Measurements from ENCODE around the gene TLR10. TPM values are rescaled to one million over a fixed set of nuclear protein-coding genes. Genes with fewer than 3 reads are reported as not detected.

TLR10 gene
- total and polyA plus RNA-seq, 2 of the 13 experiments (the other 11 are each of a cell fraction or from before 2014, with no cell fraction given), result not detected

DNA sequence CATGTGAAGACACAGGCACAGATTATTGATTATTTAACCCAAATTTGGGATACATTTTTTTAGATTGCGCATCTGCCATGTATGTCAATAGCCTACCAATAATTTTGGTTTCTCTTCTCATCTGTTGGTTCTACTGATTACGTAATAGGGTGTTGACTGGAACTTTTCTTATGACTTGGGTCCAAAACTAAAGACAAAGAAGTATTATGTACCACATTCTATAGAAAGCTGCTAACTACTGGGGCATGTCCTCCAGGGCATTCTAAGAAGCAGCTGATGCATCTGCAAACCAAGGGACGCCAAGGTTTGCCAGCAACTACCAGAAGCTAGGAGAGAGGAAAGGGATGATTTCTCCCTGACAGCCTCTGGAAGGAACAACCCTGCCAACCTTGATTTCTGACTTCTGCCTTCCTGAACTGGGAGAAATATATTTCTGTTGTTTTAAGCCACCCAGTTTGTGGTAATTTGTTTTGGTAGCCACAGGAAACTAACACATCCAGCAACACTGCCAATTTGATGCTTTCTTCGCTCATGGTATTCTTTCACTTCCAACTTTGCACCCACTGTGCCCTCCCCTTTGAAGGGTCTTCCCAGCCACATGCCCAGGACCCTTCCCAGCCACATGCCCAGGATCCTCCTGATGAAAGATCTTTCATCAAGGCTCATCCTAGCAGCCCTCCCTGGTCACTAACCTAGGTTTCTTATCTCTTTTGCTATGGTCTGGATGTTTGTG, 37.7 kb upstream of the TLR10 start:
- TF ChIP-seq ATF7 (IDR thresholded peaks at IDR 0.05) (0 out of 2 replicates have a peak, but pooled peaks have one; percentile 11), ATF7 (CRISPR knock-in tag; IDR thresholded peaks at IDR 0.05) (no peak), CEBPB (IDR thresholded peaks at IDR 0.05; ENCODE audit: borderline replicate concordance, low read depth, low read length) (peak; percentile 49; the same call in 1 of the 2 replicates), ZNF24 (IDR thresholded peaks at IDR 0.05) (no peak)
- POLR2A ChIA-PET, result no interaction called here
- Histone ChIP-seq H3K27me3 (ENCODE audit: control insufficient read depth in 1 of 2, insufficient read depth in 2 of 2, low read length in 2 of 2) (no peaks in the 10 kb centered on the region), H3K36me3 (replicated peaks in 1 of 2; ENCODE audit: control insufficient read depth in 1 of 2, insufficient read depth in 2 of 2, low read length in 2 of 2) (no peaks in the 10 kb centered on the region), H3K79me2 (ENCODE audit: insufficient read depth, low read length) (no peaks in the 10 kb centered on the region), H3K9ac (ENCODE audit: insufficient read depth, low read depth, low read length) (no peak overlapping the region), H3K9me3 (ENCODE audit: low read length) (no peaks in the 10 kb centered on the region), H4K20me1 (ENCODE audit: insufficient read depth, low read length) (no peaks in the 10 kb centered on the region), H2AFZ (ENCODE audit: low read length) (no peak overlapping the region), H3K27ac (ENCODE audit: extremely low read length, insufficient read depth, low read length) (no peak overlapping the region), H3K4me2 (ENCODE audit: low read depth, low read length) (no peak overlapping the region), H3K4me1 (ENCODE audit: insufficient read depth, low read length) (no peaks in the 10 kb centered on the region; the same call in 1 of the 2 replicates), H3K4me3 (replicated peaks in 1 of 3; ENCODE audit: insufficient read depth in 1 of 3, low read depth in 2 of 3, low read length in 3 of 3) (no peak overlapping the region)
- no TSS peak for BruUV-seq (replicated peaks)
- in situ Hi-C loops (cut with HindIII; ENCODE audit: extremely low pct_ligation_motif_present, low pct_unique_long_range_greater_than_20kb), result no loop called here
- FAIRE-seq (no peak), DNase-seq (ENCODE audit: low spot score) (no peak), ATAC-seq (no peak)
- CTCF ChIA-PET (ENCODE audit: low intra/inter-chr PET ratio, low total read pairs), result interaction anchor here (1.1 kb wide), 1 partner anchor 61 kb away, joined by 3 read pairs; no protein-coding TSS in a partner anchor
- intact Hi-C loops (cut with micrococcal nuclease; ENCODE audit: unreplicated experiment), result no loop called here
- 34% methylated on average over 4 of the region's 4 CpGs for WGBS (ENCODE audit: low lambda C conversion rate)

DNA sequence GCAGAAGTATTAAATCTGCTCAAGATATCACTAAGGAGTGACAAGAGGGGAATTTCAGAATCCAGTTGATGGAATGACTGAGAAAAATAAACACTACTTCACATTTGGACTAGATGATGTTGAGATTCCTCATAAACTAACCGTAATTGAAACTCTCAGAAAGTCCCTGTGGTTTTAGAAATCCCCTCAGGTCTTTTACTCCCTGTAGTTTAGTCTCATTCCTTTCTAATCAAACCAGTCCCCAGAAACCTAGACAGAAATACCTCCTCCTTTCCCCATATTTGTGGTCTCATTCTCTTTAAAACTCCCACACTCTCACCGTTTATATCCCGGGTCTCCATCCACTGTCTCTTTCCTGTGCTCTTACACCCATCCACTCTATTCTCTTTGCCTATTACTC, 36.8 kb upstream of the TLR10 start:
- H3K4me3 ChIP-seq (replicated peaks in 1 of 3; ENCODE audit: insufficient read depth in 1 of 3, low read depth in 2 of 3, low read length in 3 of 3), result no peak overlapping the region
- intact Hi-C loops (cut with micrococcal nuclease; ENCODE audit: unreplicated experiment), result no loop called here
- H3K9me3 ChIP-seq (ENCODE audit: low read length), result no peaks in the 10 kb centered on the region
- no peaks in the 10 kb centered on the region for H3K27me3 ChIP-seq (ENCODE audit: control insufficient read depth in 1 of 2, insufficient read depth in 2 of 2, low read length in 2 of 2)
- BruUV-seq (replicated peaks), result no TSS peak
- H3K4me1 ChIP-seq (ENCODE audit: insufficient read depth, low read length), result no peaks in the 10 kb centered on the region; the same call in 1 of the 2 replicates
- no peak overlapping the region for H3K9ac ChIP-seq (ENCODE audit: insufficient read depth, low read depth, low read length)
- DNase-seq (ENCODE audit: low spot score) (no peak), ATAC-seq (no peak), FAIRE-seq (no peak)
- ChIA-PET POLR2A (no interaction called here), CTCF (ENCODE audit: low intra/inter-chr PET ratio, low total read pairs) (no interaction called here)
- no peaks in the 10 kb centered on the region for H4K20me1 ChIP-seq (ENCODE audit: insufficient read depth, low read length)
- no peaks in the 10 kb centered on the region for H3K79me2 ChIP-seq (ENCODE audit: insufficient read depth, low read length)
- no peak overlapping the region for H3K27ac ChIP-seq (ENCODE audit: extremely low read length, insufficient read depth, low read length)
- H3K36me3 ChIP-seq (replicated peaks in 1 of 2; ENCODE audit: control insufficient read depth in 1 of 2, insufficient read depth in 2 of 2, low read length in 2 of 2), result no peaks in the 10 kb centered on the region
- in situ Hi-C loops (cut with HindIII; ENCODE audit: extremely low pct_ligation_motif_present, low pct_unique_long_range_greater_than_20kb), result no loop called here
- no peak overlapping the region for H3K4me2 ChIP-seq (ENCODE audit: low read depth, low read length)
- 31% methylated on average over 3 of the region's 3 CpGs for WGBS (ENCODE audit: low lambda C conversion rate)
- no peak overlapping the region for H2AFZ ChIP-seq (ENCODE audit: low read length)
- no peak for TF ChIP-seq MAFG (CRISPR knock-in tag; IDR thresholded peaks at IDR 0.05)
- TF ChIP-seq, protein P1, sequence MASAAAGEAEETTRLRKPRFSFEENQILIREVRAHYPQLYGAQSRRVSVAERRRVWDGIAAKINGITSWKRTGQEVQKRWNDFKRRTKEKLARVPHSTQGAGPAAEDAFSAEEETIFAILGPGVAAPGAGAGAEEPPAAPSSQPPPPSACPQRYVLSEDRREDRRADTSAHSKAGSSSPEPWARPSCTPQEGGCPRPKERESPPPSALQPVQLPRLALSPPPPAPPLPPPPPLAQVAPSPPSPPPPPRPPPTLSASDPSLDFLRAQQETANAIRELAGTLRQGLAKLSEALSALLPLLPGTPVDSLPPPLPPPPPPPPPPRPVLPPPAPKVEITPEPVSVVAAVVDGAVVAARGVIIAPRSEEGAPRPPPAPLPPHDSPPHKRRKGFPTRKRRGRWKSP (CRISPR knock-in tag; IDR thresholded peaks at IDR 0.05), result no peak
- TF ChIP-seq ZNF713 (CRISPR knock-in tag; IDR thresholded peaks at IDR 0.05), result no peak
- TF ChIP-seq, protein P2, sequence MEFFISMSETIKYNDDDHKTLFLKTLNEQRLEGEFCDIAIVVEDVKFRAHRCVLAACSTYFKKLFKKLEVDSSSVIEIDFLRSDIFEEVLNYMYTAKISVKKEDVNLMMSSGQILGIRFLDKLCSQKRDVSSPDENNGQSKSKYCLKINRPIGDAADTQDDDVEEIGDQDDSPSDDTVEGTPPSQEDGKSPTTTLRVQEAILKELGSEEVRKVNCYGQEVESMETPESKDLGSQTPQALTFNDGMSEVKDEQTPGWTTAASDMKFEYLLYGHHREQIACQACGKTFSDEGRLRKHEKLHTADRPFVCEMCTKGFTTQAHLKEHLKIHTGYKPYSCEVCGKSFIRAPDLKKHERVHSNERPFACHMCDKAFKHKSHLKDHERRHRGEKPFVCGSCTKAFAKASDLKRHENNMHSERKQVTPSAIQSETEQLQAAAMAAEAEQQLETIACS (CRISPR knock-in tag; IDR thresholded peaks at IDR 0.05), result no peak
- TF ChIP-seq ZNF451 (CRISPR knock-in tag; IDR thresholded peaks at IDR 0.05), result no peak
- TF ChIP-seq, protein P3, sequence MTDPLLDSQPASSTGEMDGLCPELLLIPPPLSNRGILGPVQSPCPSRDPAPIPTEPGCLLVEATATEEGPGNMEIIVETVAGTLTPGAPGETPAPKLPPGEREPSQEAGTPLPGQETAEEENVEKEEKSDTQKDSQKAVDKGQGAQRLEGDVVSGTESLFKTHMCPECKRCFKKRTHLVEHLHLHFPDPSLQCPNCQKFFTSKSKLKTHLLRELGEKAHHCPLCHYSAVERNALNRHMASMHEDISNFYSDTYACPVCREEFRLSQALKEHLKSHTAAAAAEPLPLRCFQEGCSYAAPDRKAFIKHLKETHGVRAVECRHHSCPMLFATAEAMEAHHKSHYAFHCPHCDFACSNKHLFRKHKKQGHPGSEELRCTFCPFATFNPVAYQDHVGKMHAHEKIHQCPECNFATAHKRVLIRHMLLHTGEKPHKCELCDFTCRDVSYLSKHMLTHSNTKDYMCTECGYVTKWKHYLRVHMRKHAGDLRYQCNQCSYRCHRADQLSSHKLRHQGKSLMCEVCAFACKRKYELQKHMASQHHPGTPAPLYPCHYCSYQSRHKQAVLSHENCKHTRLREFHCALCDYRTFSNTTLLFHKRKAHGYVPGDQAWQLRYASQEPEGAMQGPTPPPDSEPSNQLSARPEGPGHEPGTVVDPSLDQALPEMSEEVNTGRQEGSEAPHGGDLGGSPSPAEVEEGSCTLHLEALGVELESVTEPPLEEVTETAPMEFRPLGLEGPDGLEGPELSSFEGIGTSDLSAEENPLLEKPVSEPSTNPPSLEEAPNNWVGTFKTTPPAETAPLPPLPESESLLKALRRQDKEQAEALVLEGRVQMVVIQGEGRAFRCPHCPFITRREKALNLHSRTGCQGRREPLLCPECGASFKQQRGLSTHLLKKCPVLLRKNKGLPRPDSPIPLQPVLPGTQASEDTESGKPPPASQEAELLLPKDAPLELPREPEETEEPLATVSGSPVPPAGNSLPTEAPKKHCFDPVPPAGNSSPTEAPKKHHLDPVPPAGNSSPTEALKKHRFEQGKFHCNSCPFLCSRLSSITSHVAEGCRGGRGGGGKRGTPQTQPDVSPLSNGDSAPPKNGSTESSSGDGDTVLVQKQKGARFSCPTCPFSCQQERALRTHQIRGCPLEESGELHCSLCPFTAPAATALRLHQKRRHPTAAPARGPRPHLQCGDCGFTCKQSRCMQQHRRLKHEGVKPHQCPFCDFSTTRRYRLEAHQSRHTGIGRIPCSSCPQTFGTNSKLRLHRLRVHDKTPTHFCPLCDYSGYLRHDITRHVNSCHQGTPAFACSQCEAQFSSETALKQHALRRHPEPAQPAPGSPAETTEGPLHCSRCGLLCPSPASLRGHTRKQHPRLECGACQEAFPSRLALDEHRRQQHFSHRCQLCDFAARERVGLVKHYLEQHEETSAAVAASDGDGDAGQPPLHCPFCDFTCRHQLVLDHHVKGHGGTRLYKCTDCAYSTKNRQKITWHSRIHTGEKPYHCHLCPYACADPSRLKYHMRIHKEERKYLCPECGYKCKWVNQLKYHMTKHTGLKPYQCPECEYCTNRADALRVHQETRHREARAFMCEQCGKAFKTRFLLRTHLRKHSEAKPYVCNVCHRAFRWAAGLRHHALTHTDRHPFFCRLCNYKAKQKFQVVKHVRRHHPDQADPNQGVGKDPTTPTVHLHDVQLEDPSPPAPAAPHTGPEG (CRISPR knock-in tag; IDR thresholded peaks at IDR 0.05), result no peak
